COLO668 (cell line): ENCODE measurements around the gene SH3RF3.

Experiments used
- DNase-seq: peaks from one replicate; lab custom pipeline; 2025; ENCODE audit not compliant: unreplicated experiment; lab: John Stamatoyannopoulos, UW

Gene SH3RF3

GRCh38 chr2:109345653-109346480, 216.9 kb downstream of the SH3RF3 start:
- DNase-seq: no peak

- DNase-seq: no peak
These were observed 217.7 kb downstream of the SH3RF3 start for GRCh38 chr2:109346601-109347228.

- DNase-seq: no peak
These were observed 218.6 kb downstream of the SH3RF3 start for GRCh38 chr2:109347626-109348025.

DNA sequence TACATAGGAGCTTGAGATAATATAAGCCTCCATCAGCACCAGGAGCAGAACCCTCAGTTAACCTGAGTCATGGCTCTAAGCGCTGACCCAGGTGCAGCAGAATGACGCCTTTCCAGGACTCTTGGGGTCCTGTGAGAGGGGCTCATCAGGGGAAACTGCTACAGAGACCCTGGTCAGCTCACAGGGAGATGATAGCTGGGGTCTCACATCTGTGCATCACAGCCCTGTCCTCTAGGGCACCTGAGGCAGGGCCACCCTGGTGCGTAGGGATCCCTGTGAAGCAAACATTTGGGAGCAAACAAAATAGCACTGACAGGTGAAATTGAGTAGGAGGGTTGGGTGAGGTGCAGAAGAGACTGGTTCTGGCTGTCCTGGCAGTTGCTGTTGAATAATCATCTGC, 219.2 kb downstream of the SH3RF3 start:
- no peak for DNase-seq

GRCh38 chr2:109348671-109349502, 219.9 kb downstream of the SH3RF3 start:
- DNase-seq: no peak

DNA sequence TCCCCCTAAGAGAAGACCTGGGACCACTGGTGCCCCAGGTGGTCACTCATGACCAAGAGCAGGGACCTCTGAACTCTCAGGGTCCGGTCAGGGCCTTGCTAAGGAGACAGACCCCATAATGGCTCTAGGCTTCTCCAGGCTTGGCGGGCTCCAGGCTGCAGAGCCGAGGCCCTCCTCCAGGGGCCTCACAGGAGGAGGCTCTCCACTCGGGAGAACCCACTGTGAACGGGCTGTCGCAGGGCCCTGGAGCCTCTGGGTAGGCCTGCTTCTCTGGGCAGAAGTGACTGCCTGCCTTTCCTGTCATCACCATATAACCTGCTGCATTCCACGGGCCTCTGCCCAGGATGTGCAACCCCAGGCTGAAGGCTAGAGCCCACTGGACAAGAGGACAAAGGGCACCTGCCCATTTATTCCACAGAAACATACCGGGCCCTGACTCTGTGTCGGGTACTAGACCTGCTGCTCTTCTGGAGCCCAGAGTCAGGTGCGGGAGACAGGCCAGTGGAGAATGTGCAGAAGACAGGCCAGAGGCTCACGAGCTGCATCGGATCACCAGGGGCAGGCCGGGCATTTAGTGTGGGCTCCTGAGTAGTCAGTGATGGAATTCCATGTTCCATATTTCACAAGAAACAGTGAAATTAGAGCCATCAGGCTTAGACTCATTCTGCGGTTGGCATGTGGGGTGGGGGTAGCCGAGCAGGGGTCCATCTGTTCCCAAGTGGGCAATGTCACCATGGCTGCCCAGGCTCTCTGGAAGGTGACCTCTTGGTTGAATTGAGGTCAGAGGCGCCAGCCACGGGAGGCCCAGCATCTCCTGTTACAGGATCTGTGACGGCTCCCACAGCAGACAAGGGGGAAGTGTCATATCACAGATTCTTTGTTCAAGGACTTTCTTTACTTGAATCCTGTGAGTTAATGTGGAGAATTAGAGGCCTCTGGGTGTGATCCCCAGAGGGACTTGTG, 220.8 kb downstream of the SH3RF3 start:
- no peak for DNase-seq

GRCh38 chr2:109350526-109350925, 221.5 kb downstream of the SH3RF3 start:
- DNase-seq: no peak

- DNase-seq: no peak
These were observed 222.3 kb downstream of the SH3RF3 start for GRCh38 chr2:109351164-109351756.

DNA sequence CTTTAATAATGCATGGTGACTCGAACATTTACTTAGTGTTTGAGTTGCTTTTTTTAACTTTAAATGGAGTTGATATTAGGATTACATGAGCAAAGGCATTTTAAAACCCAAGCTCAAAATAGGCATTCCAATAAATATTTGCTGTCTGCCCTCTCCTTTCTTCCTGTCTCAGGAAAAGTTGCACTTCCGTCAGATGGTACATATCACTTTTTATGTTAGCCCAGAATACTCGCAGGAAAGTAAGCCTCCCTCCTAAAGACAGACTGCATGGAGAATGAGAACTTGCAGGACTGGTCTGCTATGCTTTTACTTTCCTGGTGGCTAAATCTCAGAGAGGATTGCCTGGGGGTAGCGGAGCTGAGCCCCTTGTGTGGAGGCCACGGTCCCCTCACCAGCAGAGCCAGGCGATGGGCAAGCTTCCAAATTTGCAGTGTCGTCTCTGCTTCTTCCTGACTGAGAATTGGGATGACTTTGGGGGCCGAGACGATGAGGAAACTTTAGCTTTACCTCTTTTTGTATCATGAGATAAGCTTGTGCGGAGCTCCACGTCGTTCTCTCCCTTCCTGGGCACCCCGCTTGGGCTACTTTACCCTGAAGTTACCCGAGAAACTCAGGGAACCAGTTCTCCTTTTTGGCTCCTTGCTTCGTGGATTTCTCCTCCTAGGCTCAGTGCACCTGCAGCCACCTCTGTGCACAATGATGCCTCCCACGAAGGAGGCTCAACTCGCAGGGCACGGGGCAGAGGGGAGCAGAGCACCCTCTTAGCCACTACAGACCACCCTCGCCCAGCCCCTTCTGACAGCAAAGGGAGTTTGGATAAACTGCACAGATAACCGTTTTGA, 223.3 kb downstream of the SH3RF3 start:
- DNase-seq: no peak

DNA sequence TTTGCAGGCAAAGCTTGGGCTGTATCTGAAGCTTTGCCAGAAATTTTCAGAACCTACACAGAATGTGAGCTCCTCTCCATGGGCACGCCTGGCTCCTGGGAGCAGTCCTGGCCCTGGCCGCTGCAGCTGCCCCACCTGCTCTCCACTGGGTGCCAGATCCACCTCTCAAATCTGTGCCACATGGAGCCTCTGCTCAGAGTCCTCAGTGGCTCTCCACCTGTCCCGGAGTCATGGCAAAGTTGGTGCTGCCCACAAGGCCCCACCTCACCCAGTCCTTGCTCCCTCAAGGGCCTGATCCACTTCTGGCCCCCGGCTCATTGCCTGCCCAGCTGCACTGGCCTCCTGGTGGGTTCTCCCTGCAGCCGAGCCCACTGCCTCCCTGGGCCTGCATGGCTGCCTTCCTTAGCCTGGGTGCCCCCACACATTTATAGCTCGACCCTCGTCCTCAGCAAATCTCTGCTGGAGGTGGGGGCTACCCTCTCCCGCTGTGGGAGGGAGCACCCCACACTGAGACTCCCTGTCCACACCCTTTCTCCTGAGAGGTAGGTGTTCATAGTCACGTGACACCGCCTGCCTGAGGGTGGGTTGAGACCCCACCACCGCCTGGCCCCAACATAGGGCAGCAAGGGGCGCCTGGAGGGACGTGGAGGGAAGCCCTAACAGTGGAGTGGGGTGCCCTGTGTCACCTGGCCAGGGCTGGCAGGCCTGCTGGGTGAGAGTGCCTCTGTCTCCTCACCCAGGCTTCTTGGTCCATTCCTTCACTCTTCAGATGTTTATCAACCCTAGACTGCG, 224.1 kb downstream of the SH3RF3 start:
- no peak for DNase-seq

GRCh38 chr2:109353806-109354745, 225.1 kb downstream of the SH3RF3 start:
- no peak for DNase-seq

DNA sequence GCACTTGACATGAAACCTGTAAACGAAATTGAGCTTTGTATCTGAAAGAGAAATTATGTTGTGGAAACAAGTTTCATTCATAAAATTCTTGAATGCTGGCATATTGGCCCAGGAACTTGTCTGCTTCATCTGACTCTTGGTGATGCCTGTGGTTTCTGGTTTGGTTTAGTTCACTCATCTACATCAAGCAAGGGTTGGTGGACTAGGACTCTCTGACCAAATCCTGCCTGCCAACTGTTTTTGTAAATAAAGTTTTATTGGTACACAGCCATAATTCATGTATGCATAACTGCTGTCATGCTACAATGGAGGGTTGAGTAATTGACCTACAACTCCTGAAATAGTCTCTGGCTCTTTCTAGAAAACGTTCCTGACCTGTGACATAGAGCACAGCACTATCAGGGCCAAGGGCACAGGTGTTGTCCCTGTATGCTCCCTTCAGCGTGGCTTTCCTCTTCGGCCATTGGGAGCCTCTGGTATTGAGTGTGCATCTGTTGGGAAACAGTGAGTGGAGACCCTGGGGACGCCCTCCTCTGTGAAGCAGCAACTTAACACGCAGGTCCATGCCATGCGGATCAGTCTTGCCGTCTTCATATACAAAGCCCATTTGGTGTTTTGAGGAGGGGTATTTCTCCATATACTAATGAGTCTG, 226.3 kb downstream of the SH3RF3 start:
- no peak for DNase-seq

GRCh38 chr2:109356324-109357035, 227.5 kb downstream of the SH3RF3 start:
- DNase-seq: no peak

- DNase-seq: no peak
These were observed 235.2 kb downstream of the SH3RF3 start for GRCh38 chr2:109364217-109364616.

DNA sequence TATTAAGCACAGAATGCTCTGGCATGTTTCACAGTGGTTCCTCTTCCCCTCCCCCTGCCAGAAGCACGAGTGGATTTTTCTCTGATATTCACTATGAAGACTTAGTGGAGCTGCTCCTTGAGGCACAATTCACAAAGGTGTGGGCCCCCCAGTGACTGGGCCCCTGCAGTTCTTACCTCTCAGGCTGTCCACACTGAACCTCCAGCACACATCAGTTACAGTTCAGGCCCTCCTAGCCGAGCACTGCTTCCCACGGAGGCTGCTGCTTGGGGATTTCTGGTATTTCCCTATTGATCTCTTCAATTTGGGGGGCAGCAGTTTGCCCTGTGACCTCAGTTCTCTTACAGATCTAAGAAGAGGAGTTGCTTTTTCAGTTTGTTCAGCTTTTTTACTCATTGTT, 236.1 kb downstream of the SH3RF3 start:
- no peak for DNase-seq

DNA sequence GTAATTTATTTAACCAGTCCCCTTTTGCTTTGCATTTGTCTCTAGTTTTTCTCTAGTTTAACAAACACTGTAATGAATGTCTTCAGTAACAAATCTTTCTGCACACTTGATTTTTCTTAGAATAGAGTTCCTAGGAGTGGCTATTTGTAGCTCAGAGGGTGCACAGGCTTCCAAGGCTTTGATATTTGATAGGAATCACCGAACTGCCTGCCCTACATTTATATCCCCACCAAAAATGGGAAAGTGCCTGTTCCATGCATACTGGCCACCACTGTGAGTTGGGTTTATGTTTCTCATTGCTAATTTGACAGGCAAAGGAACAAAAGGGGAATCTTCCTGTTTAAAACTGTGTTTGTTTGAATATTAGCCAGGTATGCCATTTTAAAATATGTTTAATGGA, 238.7 kb downstream of the SH3RF3 start:
- no peak for DNase-seq
